AG08396 (cell line): ENCODE results near the gene CD55.

Experiments used
- DNase-seq: peaks from one replicate; pipeline ENCODE4 v3.0.0; 2012; ENCODE audit warnings: low spot score, mixed read lengths

Gene CD55

GRCh38 chr1:207321079-207321789 is at the start of gene CD55:
Gene CD55, plus strand, starts transcription at chr1:207321678. Its CDS starts 88 bp downstream, at chr1:207321766.
- peak; percentile 90 for DNase-seq

- DNase-seq, result no peak
Observed at GRCh38 chr1:207274882-207275281, 46.6 kb upstream of the CD55 start.

- no peak for DNase-seq
Observed at GRCh38 chr1:207276465-207276864, 45.0 kb upstream of the CD55 start.

- DNase-seq, result no peak
Observed at GRCh38 chr1:207277241-207277640, 44.2 kb upstream of the CD55 start.

GRCh38 chr1:207279652-207280051 is 41.8 kb upstream of the CD55 start:
- no peak for DNase-seq

GRCh38 chr1:207280706-207281105 is 40.8 kb upstream of the CD55 start:
- no peak for DNase-seq

- DNase-seq, result peak; percentile 15
Observed at GRCh38 chr1:207282058-207282457, 39.4 kb upstream of the CD55 start.

- DNase-seq, result no peak
Observed at GRCh38 chr1:207282496-207283380, 38.7 kb upstream of the CD55 start.

- no peak for DNase-seq
Observed at GRCh38 chr1:207283421-207283820, 38.1 kb upstream of the CD55 start.

GRCh38 chr1:207284209-207284897 is 37.1 kb upstream of the CD55 start:
- no peak for DNase-seq

- DNase-seq, result no peak
Observed at GRCh38 chr1:207286786-207287468, 34.6 kb upstream of the CD55 start.

- no peak for DNase-seq
Observed at GRCh38 chr1:207288315-207288714, 33.2 kb upstream of the CD55 start.

GRCh38 chr1:207289756-207290155 is 31.7 kb upstream of the CD55 start:
- DNase-seq, result no peak

- no peak for DNase-seq
Observed at GRCh38 chr1:207291723-207292122, 29.8 kb upstream of the CD55 start.

GRCh38 chr1:207298186-207298585 is 23.3 kb upstream of the CD55 start:
- DNase-seq, result no peak

- no peak for DNase-seq
Observed at GRCh38 chr1:207298636-207299398, 22.7 kb upstream of the CD55 start.

GRCh38 chr1:207300970-207301369 is 20.5 kb upstream of the CD55 start:
- DNase-seq, result no peak

- DNase-seq, result no peak
Observed at GRCh38 chr1:207302618-207303393, 18.7 kb upstream of the CD55 start.

GRCh38 chr1:207304710-207305488 is 16.6 kb upstream of the CD55 start:
- DNase-seq, result no peak

- no peak for DNase-seq
Observed at GRCh38 chr1:207305489-207305873, 16.0 kb upstream of the CD55 start.
